OCI-LY3 (cell line): ENCODE data around the gene FAM89A.

Source experiments
- EZH2phosphoT487 ChIP-seq: fragments of 200-600 bp; shearing (Covaris generic); IDR thresholded peaks from 2 replicates; pipeline ENCODE4 v1.6.1; 2018; ENCODE audit warnings: antibody characterized with exemption, mixed run types, low read depth
- TF ChIP-seq, protein P1 (sequence below): fragments of 200-600, 300-600 bp; sonication (generic); IDR thresholded peaks from 2 replicates; pipeline ENCODE4 v1.5.1; 2014; ENCODE audit warnings: antibody characterized with exemption, low read length, low read depth

DNA sequence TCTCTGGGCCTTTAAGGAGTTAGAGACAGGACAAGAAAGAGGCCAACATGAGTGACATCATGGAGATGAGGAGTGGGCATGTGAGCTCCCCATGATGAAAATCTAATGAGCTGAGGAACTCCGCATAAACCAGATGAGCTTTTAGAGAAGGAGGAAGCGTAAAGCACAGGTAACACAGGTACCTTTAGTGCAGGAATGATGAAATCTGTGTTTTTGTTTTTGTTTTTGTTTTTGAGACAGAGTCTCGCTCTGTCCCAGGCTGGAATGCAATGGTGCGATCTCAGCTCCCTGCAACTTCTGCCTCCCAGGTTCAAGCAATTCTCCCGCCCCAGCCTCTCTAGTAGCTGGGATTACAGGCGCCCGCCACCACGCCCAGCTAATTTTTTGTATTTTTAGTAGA lies 12.7 kb upstream of the FAM89A start:
- TF ChIP-seq, protein P1, sequence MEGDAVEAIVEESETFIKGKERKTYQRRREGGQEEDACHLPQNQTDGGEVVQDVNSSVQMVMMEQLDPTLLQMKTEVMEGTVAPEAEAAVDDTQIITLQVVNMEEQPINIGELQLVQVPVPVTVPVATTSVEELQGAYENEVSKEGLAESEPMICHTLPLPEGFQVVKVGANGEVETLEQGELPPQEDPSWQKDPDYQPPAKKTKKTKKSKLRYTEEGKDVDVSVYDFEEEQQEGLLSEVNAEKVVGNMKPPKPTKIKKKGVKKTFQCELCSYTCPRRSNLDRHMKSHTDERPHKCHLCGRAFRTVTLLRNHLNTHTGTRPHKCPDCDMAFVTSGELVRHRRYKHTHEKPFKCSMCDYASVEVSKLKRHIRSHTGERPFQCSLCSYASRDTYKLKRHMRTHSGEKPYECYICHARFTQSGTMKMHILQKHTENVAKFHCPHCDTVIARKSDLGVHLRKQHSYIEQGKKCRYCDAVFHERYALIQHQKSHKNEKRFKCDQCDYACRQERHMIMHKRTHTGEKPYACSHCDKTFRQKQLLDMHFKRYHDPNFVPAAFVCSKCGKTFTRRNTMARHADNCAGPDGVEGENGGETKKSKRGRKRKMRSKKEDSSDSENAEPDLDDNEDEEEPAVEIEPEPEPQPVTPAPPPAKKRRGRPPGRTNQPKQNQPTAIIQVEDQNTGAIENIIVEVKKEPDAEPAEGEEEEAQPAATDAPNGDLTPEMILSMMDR, result no peak
- TF ChIP-seq EZH2phosphoT487, result no peak
